Fibroblast of the aortic adventitia (primary cell): ENCODE results near the gene PLXND1. TPM values are rescaled to one million over a fixed set of nuclear protein-coding genes. Genes with fewer than 3 reads are reported as not detected.
"Not testable (repeated sequence)": the region's sequence is repeated elsewhere in the genome, so short reads cannot be mapped to it uniquely, and the experiment has no call there.

ENCODE experiments used
- DNase-seq: peaks from one replicate; pipeline ENCODE4 v3.0.0-alpha.2; 2010; ENCODE audit warnings: low read depth
- H3K4me3 ChIP-seq: 2 replicates; pipeline ENCODE4 v1.5.1; 2011; ENCODE audit warnings: low read depth, mild to moderate bottlenecking, control low read depth, low read length, moderate library complexity
- CTCF ChIP-seq: IDR thresholded peaks from 2 replicates; pipeline ENCODE4 v1.5.1; 2011; ENCODE audit warnings: mild to moderate bottlenecking, low read length, control low read depth, inconsistent platforms; ENCODE audit not compliant: insufficient read depth
- total RNA-seq: library from RNA; depleted of rRNA; stranded (reverse); fragments of >200 nt; gene quantifications from 2 replicates; pipeline ENCODE4 v1.2.3, GENCODE V29; 2012; ENCODE audit warnings: low replicate concordance

PLXND1 gene
- total RNA-seq, 1 donor: 31.4 TPM

- DNase-seq: peak; percentile 34
These were observed 6.3 kb upstream of the PLXND1 start for GRCh38 chr3:129612534-129613366.

GRCh38 chr3:129611812-129612533 is 5.5 kb upstream of the PLXND1 start:
- no peak overlapping the region for H3K4me3 ChIP-seq
- TF ChIP-seq CTCF: no peak
- peak; percentile 52 for DNase-seq

More at GRCh38 chr3:129612534-129613366, 6.3 kb upstream of the PLXND1 start:
- no peak overlapping the region for H3K4me3 ChIP-seq
- TF ChIP-seq CTCF: no peak

GRCh38 chr3:129611446-129611800 is 4.9 kb upstream of the PLXND1 start:
- no peak for TF ChIP-seq CTCF
- H3K4me3 ChIP-seq: no peak overlapping the region
- DNase-seq: no peak

GRCh38 chr3:129610794-129611445 is 4.4 kb upstream of the PLXND1 start:
- H3K4me3 ChIP-seq, DNase-seq: not testable (repeated sequence)

- no peak overlapping the region for H3K4me3 ChIP-seq
- DNase-seq: no peak
- TF ChIP-seq CTCF: no peak
These were observed 3.8 kb upstream of the PLXND1 start for GRCh38 chr3:129610276-129610675.

- no peak for TF ChIP-seq CTCF
- peak; percentile 45 for DNase-seq
- H3K4me3 ChIP-seq: no peak overlapping the region
These were observed 3.2 kb upstream of the PLXND1 start for GRCh38 chr3:129609591-129610182.
